GM20000 (cell line): ENCODE results near the gene CEP85.

Experiments used
- DNase-seq: peaks from one replicate; pipeline ENCODE4 v3.0.0; 2012; ENCODE audit warnings: low spot score
- CTCF ChIP-seq: IDR thresholded peaks from 2 replicates; pipeline ENCODE4 v1.5.1; 2012; ENCODE audit warnings: mild to moderate bottlenecking, control low read depth; ENCODE audit errors: extremely low read depth, missing control alignments

Gene CEP85

GRCh38 chr1:26254404-26254803 lies 20.4 kb downstream of the CEP85 start:
- TF ChIP-seq CTCF: no peak
- DNase-seq: no peak

- no peak for TF ChIP-seq CTCF
- DNase-seq: no peak
Measured at GRCh38 chr1:26257222-26257621, 23.2 kb downstream of the CEP85 start.

- TF ChIP-seq CTCF: no peak
- no peak for DNase-seq
Measured at GRCh38 chr1:26259005-26259404, 25.0 kb downstream of the CEP85 start.

- no peak for TF ChIP-seq CTCF
- no peak for DNase-seq
Measured at GRCh38 chr1:26259578-26259977, 25.6 kb downstream of the CEP85 start.

GRCh38 chr1:26263212-26263611 lies 29.2 kb downstream of the CEP85 start:
- TF ChIP-seq CTCF: no peak
- DNase-seq: no peak

- TF ChIP-seq CTCF: no peak
Measured at GRCh38 chr1:26265405-26265804, 31.4 kb downstream of the CEP85 start.

GRCh38 chr1:26268290-26269197 lies 34.5 kb downstream of the CEP85 start:
- DNase-seq: no peak

More at GRCh38 chr1:26265405-26265804, 31.4 kb downstream of the CEP85 start:
- no peak for DNase-seq

More at GRCh38 chr1:26268290-26269197, 34.5 kb downstream of the CEP85 start:
- TF ChIP-seq CTCF: no peak
